Measurements from ENCODE around the gene SNX25.

SNX25 gene

DNA sequence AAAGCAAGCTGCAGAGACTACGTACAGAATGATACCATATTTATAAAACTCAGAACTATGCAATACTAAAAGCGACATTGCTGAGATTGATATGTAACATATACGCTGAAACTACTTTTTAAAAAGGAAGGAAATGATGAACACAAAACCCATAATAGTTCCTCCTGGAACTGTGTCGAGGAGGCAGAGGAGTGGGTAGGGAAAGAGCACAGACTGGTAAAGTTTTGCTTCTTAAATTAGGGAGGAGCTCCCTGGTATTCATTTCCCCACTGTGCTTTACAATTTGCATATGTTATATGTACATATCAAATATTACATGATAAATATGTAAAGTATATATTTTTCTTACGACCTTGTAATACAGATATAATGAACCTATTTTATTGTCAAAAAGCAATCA, 202.5 kb downstream of the SNX25 start:
- no peak for DNase-seq (ENCODE audit: low read depth)

GRCh38 chr4:185412412-185412811, 203.0 kb downstream of the SNX25 start:
- DNase-seq (ENCODE audit: low read depth), result no peak
